NCI-H2227 (cell line): ENCODE measurements around the gene DYRK1A.
A peak's percentile ranks its signal among the peaks of the same experiment; 100 is the strongest.

Source experiments
- DNase-seq: peaks from one replicate; lab custom pipeline; 2025; ENCODE audit not compliant: unreplicated experiment; lab: John Stamatoyannopoulos, UW

DYRK1A gene

DNA sequence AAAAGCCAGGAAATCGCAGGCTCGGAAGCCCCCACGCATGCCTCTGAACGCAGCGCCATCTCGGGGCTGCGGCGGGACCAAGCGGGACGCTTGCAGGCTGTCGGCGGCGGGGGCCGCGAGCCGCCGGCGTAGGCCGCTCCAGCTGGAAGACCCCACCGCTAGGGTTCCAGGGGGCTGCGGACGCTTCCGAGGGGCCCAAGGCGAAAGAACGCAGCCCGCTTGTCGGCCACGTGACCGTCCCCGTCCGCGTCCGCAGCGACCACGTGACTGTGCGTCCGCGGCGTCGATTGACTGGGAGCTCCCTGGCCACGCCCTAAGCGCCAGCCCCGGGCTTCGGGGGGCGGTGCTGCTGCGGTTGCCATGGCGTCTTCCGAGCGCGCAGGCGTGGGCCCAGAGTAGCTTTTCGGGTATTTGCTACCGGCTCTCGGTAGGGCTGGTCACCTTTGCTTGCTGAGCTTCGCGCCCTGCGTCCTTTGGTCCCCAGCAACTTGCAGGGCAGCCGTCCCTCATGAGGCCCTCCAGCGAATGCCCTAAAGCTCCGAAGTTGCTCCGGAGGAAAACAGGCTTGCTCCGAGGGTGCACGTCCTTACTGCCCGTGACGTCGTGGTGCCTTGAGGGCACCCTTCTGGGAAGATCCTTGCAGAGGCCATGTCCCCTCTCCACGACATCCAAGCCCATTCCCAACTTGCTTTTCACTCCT is 197.2 kb downstream of the DYRK1A start:
- DNase-seq: peak; percentile 97

DNA sequence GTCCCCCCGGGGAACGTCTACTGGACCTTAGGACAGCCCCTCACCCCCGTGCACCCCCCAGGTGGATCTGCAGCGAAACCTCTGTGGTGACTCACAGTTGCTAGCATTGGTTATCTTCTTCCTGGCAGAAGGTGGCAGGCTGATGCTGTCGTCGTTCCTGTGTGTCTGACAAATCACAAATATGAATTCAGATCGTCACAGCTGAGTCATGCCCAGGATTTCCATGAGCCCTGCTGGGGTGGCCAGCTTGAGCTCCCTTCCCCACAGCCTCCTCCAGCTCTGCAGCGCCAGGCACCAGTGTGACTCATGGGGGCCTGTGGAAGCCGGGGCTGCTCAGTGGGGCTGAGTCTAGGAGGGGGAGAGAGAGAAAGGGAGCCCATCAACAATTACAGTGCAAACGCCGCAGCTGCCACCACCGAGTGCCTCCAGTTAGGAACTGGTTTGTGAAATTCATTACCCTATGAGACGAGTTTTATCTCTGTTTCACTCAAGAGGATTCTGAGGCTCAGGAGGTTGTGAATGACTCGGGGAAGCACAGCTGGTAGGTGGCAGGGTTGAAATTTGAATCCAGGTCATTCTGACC is 197.9 kb downstream of the DYRK1A start:
- peak; percentile 63 for DNase-seq

DNA sequence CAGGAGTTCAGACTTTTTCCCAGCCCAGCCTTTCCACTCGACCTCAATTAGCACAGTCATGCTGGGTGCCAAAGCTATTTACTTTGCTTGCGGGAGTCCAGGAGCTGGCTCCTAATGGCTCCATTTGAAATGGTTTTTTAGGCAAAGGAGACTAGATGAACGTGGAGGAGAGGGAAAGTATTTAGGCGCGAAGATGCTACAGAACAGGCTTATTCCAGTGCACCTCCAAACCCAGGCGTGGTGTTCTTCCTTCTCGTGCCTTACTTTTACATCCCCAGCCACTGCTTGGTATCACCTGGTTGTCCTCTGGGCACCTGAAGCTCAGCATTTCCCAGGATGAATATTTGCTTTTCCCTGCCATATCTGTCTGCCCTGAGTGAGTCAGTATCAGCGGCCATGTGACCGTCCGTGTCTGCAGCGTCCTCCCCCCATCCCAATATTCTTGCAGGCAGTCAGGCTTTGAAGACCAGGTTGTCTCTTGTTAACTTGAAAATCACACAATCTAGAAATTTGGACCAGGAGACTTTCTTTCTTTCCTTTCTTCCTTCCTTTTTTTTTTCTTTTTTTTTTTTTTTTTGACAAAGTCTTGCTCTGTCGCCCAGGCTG is 198.5 kb downstream of the DYRK1A start:
- no peak for DNase-seq

DNA sequence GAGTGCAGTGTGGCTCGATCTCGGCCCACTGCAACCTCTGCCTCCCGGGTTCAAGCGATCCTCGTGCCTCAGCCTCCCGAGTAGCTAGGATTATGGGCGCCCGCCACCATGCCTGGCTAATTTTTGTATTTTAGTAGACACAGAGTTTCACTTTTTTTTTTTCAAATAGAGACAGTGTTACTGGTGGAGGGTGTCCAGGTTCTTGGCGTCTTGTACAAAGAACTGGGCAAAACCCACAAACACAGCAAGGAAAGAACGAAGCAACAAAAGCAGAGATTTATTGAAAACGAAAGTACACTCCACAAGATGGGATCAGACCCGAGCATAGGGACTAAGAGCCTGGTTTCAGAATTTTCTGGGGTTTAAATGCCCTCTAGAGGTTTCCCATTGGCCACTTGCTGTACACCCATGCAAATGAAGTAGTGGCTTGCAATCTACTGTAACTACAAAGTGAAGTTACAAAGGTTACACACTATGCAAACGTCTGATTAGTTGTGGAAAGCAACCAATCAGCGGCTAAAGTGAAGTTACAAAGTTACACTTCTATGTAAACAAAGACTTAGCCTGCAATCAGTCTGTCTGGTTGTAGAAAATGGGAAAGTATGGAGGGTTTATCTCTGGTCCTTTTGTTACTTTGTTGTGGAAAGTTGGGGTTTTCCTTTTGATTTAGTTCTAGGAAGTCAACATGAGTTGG is 199.1 kb downstream of the DYRK1A start:
- no peak for DNase-seq

DNA sequence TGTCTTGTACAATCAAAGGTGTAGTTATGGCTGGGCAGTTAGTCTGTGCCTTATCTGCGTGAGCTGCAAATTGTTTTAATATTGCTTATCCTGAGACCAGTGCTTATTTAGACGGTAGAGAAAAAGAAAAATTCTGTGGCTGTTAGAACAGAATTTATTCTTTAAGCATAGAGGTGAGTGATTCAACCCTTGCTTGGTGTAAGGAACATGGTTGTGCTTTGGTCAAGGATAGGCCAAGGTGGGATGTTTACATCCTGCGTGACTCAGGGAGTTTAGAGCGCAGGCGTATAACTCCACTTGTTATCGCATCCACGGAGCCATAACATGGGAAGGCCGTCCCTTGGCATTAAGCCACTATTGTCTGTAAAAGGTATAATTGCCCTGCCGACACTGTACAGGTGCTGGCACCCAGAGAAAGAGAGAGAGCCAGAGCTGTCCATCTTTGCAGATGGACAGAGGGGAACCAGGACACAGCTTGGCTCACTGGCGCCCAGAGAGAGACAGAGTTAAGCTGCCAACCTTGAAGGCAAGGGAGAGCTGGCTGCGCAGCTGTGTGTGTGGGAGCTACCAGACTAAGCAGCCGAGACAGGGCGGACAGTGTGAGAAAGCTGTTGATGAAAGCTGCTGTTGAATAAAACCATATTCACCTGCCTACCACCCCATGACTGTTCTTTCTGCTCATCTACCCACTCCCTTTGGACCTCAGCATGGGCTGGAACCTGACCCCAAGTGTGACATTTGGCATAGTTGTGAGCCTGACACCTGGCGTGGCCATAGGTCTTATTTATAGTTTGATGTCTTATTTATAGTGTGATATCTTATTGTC is 200.4 kb downstream of the DYRK1A start:
- DNase-seq: no peak

DNA sequence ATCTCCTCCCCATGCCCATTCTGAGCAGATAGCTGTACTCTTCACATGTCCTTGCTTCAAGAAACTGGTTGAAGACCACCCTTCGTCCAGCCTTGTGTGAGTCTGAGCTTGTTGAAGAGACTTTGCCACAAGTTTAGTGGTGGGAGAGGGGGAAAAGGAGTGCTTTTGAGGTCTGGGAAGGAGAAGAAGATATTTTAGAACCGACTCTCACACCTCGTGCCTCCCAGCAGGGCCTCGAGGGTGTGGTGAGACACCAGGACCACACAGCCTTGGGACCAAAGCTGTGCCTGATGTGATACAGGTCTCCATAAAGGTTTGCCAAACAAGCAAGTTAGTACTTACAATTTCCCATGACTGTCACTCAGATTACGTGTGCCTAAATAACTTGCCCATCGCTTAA is 201.8 kb downstream of the DYRK1A start:
- no peak for DNase-seq

DNA sequence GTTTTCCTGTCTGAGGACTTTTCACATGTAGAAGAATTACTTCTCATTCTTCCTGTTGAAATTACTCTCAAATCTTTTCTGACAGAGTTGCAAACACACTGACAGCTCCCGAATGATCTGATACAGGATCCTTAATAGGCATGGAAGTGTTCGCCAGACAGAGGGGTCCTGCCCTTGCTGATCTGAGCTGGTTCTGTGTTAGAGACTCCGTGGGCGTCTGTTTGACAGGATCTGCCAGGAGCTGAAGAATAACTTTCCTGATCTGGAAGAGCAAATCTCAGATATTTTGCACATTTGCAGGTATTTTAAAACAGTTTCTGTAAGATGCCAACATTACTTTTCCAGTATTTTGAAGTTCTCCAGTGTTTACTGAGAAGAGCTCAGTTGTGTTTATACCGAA is 202.3 kb downstream of the DYRK1A start:
- DNase-seq: no peak

DNA sequence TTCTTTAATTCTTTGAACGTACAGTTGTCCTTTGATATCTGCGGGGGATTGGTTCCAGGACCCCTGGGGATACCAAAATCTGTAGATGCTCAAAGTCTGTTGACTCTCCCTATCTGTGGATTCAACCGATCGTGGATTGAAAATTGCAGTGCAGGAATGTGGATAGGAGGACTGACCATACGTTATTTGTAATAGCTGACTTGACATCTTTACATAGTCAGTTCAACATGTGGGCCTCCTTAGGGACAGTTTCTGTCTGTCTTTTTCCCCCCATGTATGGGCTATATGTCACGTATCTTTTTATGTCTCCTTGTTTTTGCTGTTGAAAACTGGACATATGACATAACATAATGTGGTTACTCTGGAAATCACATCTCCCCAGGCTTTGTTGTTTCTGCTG is 204.9 kb downstream of the DYRK1A start:
- no peak for DNase-seq

DNA sequence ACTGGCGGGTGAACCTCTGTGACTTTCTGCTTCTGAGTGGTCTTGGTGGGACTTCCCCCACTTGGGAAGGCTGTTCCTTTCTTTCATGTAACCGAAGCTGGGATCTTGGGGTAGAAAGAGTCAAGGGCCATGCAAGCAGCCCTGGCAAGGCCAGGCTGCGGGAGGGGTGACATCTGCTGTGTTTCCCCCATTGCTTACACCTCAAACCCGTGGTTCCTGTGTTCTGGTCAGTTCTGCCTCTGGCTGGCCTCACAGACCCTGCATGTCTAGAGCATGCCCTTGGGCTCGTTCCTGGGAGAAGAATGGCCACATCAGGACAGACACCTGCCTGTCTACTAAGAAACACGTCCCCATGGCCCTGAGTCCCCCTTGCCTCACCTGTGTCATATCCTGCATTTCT is 207.7 kb downstream of the DYRK1A start:
- DNase-seq: no peak

DNA sequence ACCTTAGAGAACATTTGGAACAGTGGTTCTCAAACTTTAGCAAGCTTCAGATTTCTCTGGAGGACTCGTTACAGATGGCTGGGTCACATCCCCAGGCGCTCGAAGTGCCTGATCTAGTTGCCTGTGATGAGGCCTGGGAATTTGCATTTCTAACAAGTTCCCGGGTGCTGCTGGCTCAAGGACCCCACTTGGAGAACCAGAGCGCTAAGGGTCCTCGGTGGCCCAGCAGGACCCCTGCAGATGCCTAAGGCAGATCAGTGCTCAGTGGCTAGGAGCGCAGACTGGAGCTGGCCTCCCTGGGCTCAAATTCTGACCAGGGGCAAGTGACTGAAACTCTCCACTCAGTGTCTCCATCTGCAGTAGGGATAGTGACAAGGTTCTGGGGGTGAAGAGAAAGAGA is 208.2 kb downstream of the DYRK1A start:
- no peak for DNase-seq

DNA sequence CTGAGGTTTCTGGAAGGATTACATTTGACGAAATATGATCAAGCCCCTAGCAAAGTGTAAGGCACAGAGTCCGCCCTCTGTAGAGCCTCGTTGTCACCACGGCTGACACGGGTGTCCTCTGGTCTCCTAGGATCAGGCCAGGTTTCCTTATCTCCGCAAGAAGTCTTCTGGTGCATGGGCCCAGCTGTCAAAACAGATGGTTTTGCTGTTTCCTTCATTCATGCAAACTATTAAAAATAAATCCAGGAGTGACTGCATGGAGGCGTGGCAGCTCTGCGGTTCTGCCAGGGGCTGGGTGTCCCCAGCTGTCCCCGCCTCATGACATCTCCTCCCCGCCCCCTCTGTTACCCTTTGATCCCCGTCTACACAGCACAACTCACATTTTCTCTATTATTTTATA is 209.0 kb downstream of the DYRK1A start:
- no peak for DNase-seq
